HG03097 (cell line): ENCODE measurements around the gene CLIP4.
"Not testable (repeated sequence)": the region's sequence is repeated elsewhere in the genome, so short reads cannot be mapped to it uniquely, and the experiment has no call there.

Source experiments
- ATAC-seq: cut with Tn5 transposase; IDR thresholded peaks from one replicate; pipeline ENCODE4 v1.9.1; 2021; ENCODE audit not compliant: unreplicated experiment, low FRiP score

CLIP4 gene

DNA sequence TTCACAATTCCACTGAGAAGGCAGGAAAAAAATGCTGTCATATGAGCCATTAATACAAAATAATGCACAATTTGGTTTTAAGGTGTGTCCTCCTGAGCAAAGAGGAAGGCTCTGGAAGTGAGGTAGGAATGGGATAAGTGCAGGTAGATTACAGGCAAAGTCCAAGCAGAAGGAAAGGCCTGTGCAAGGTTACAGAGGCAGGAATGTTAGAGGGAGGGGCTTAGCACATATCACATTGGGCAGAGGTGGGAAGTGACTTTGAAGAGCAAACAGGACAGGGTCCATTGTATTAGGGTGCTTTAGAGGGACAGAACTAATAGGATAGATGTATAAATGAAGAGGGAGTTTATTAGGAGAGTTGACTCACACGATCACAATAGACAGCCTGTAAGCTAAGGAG lies 14.7 kb upstream of the CLIP4 start:
- no peak for ATAC-seq

DNA sequence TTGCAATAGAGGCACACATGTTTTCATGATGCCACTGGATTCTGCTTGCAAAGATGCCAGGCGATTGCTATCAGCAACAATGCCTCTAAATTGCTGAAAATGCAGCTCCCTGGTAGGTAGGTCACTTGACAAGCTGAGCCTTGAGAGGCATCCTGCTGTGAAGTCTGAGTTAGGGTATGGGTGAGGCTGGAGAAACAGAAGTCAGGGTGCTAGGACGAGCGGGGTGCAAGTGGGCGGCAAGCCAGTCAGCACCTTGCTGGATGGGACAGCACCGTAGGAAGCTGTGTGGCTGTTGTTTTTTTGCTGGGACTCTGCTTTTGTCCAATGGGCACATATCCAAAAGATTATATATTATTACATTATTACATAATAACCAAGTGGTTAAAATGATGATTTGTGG lies 10.5 kb upstream of the CLIP4 start:
- no peak for ATAC-seq

DNA sequence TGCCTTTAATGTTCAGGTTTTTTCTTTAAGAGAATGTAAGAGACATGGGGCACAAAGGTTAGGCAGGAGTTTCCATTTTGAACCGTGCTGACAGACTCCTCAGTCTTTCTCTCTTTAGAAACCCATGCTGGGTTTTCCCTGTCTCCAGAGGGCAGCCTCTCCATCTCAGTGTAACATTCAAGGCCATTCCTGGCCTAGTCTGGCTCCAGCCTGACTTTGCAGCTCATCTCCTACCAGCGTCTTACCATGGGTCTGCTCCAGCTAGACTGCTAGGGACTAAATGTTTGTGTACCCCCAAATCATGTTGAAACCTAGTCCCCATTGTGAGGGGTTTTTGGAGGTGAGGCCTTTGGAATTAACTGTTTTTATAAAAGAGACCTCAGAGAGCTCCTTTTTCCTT lies 9.8 kb upstream of the CLIP4 start:
- ATAC-seq: no peak

DNA sequence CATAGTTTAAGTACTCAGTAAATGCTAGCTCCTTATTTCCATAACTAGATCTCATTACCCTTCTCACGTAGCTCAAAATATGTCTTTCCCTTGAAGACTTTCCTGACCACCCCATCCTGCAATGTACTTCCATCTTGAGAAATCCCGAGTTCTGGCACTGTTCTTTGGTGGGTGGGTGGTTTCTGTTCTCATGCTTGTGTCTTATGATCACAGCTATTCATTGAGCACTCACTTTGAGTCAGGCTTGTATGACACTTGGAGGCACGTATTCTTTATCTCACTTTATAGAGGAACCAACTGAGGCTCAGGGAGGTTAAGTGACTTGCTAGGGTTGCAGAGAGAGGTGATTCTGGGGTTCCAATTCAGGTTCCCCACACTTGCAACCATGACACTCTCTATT lies 9.0 kb upstream of the CLIP4 start:
- ATAC-seq: no peak

DNA sequence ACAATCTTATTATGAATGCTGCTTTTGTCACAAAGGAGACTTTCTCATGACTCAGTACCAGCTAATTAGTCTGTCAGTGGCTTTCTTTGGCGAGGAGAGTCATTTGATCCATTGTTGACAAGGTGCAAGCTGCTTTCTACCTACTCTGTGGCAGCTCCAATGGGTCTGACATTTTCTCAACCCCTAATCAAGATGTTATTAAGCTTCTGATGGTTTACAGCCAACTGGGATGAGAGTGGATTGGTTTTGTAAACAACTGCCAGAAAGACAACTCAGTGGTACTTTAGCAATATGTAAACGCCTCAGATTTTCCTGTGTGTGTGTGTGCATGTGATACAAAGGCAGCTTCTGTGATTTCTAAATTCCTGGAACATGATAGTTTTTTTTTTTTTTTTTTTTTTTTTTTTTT lies 8.2 kb upstream of the CLIP4 start:
- no peak for ATAC-seq

DNA sequence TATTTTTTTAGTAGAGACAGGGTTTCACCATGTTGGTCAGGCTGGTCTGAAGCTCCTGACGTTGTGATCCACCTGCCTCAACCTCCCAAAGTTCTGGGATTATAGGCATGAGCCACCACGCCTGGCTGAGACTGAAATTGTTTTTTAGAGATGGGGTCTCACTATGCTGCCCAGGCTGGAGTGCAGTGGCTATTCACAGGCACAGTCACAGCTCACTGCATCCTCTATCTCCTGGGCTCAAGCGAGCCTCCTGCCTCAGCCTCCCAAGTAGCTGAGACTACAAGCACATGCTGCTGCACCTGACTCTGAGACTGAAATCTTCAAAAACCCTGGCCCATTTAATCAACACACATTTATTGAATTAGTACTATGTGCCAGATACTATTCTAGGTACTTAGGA lies 7.7 kb upstream of the CLIP4 start:
- ATAC-seq: not testable (repeated sequence)

DNA sequence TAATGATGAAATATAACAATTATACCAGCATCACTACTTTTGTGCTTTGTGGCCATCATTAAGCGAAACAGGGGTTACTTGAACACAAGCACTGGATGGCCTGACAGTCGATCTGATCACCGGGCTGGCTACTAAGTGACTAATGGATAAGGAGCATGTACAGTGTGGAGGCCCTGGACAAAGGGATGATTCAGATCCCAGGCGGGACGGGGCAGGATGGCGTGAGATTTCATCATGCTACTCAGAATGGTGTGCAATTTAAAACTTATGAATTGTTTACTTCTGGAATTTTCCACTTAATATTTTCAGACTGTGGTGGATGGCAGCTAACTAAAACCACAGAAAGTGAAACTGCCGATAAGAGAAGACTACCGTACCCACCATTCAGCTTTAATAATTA lies 7.0 kb upstream of the CLIP4 start:
- no peak for ATAC-seq

DNA sequence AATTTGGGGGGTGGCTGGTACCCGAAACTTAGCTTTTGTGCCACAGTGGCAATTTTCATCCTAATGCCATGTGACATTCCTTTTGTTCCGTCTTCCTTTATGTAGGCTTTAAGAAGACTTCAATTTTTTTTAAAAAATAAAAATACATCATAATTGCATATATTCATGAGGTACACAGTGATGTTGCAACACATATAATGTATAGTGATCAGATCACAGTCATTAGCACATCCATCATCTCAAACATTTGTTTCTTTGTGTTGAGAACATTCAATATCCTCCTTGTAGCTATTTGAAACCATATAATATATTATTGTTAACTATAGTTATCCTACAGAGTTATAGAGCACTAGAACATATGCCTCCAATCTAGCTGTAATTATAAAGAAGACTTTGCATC lies 6.0 kb upstream of the CLIP4 start:
- no peak for ATAC-seq

DNA sequence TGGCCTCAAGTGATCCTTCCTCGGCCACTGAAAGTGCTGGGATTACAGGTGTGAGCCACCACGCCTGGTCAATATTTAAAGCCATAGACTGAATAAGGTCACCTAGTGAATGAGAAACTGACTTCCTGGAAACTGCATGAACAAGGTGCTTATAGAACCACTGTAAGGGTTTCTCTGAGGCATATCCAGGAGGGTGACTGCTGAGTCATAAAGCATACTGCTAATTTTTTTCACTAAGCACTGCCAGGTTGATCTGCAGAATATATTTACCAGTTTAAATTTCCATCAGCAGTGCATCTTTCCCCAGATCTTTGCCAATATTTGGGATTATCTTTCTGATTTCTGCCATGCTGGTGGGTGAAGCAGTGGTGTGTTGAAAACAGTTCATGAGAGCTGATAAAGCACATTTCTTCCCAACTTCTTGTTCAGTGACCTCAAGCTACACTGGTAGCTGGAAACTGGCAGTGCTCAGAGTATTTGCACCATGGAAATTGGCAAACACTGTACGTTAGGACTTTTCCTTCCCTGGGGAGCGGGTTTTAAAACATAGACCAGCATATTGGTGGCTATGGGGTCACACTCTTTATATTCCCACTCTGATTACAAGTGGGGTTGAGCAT lies 4.2 kb upstream of the CLIP4 start:
- no peak for ATAC-seq

DNA sequence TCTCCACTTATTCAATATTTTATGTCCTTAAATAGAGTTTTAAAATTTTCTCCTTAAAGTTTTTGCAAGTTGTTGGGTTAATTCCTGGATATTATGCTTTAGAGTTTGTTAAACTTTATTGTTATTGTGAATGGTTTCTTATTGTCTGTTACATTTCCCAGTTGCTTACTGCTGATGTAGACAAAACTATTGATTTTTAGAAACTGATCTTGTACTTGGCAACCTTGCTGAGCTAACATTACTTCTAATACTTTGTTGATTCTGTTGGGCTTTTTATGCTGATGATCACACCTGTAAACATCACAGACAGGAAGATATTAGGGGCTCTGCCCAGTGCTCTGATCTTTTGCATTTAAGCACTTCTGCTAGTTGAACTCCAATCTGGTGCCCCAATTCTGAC lies 2.8 kb upstream of the CLIP4 start:
- ATAC-seq: no peak

DNA sequence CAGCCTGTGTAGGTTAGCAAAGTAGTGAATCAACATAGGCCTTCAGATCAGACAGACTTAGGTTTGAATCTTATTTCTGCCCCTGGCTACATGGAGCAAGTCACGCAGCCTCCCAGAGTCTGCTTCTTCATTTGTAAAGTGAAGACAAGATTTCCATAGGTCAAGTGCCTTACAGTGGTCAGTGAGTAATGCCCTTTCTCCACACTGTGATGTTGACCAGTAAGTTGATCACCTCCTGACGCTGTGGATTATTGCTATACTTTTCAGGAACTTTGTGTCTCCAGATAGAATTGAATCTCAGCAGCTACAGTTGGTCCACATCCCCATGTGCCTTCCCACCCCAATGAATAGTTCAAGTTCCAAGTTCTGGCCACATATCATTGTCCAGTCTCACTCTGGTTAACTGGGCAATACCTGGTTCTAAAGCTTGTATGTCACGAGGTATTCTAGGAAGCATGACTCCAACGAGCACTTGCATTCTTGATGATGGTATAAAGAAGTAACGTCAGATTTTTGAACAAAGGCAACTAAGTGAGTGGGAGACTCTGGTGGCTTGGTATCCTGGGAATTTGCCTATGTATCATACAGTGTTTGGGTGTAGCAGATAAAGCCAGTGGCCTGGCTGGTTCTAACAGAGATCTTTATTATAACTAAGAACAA lies 2.1 kb upstream of the CLIP4 start:
- no peak for ATAC-seq

DNA sequence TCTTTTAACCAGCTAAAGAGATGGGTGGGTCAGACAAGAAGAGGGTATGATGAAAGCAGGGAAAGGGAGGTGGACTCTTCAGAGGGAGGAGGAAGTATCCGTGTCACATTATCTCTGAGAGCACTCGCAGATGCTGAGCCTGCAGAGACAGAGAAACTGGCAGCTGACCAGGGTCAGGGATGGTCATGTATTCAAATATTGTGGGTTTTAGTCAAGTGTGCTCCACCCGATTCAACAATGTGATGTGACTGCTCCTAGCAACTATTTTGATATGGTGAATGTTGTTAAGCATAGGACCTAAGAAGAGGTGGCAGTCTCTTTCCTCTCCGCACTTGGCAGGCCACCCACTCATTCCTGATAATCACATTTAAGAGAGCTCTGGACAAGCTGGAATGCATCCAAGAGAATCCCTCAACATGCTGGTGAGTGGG lies 1.3 kb upstream of the CLIP4 start:
- ATAC-seq: no peak

DNA sequence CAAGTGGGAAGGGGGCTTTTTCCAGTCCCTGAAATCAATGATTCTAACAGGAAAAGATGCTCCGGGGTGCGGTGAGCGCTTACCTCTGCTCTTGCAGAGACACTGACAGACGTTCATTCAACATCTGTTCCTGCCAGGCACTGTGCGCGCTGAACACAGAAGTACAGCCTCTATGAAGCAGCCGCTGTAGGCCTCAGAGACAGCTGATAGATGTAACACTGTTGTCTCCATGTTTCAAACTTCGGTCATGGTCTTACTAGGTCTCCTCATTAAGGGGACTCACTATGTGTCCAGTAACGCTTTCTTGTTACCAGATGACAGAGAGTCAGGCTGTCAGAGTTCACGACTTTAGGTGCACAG lies 649 bp upstream of the CLIP4 start:
- no peak for ATAC-seq

DNA sequence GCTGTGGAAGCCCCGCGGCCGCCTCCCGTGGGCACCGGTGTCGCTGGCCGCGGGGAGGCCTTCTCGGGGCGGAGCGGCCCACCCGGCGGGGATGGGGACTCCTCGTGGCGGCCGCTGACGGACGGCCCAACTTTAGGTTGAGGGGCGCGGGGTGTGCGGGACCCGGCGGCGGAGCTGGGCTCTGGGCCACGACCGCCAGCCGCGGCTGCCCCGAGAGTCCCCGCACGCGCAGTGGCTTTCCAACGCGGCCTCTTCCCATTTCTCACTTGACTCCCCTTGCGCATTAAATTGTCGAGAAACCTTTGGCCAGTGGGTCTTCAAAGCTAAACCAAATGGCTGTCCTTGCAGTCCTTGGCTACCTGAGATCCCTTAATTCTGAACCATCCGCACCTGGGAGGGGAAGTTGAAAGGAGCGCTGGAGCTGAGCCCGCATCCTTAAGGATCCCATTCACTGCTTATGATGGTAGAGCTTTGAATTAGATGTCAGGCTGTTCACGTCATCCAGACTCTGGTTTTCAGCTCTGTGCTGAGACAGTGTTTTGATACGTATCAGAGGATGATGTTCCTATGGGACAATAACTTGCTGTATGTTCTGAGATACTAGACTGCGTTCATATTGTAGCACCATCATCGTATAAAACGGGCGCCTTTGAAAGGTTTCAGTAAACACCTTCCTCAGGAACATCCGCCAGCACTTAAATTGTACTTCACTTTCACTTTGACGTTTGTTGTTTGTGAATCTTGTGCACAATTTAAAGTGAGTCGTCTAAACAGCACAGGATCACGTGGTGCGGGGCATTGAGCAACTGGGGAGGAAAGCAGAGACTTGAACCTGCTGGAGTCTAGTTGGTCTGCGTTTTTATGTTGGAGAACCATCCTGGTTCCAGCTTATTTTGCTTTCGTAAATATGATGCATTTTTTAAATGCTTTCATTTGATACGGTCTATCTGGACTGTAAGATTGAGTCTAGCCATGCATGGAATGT lies 874 bp downstream of the CLIP4 start:
- peak; percentile 30 for ATAC-seq

DNA sequence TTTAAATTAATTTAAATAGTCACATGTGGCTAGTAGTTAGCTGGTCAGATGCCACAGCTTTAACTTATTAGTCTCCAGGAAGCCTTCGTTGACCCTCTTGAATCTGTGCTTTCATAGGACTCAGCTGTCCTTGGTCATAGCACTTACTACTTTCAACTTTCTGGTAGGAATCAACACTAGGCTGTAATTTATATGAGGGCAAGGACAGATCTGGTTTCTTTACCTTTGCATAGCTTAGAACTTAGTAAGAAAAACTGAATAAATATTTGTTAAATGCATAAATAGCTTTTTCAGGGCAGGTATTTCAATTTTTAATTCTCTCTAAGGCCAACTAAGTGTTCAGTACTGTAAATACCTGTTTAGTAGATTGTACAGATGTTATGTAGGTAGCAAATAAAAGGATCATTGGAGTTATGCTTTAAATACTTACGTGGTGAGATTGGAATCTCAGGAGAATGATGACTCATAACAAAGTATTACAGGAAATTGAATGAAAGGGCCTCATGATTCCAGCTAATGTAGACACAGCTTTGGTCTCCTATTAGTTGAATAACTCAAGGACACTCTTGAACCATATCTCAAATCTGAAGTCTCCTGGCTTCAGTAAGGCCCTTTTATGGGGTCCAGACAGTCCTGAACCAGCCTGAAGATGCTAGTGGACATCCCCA lies 2.6 kb downstream of the CLIP4 start:
- ATAC-seq: no peak

DNA sequence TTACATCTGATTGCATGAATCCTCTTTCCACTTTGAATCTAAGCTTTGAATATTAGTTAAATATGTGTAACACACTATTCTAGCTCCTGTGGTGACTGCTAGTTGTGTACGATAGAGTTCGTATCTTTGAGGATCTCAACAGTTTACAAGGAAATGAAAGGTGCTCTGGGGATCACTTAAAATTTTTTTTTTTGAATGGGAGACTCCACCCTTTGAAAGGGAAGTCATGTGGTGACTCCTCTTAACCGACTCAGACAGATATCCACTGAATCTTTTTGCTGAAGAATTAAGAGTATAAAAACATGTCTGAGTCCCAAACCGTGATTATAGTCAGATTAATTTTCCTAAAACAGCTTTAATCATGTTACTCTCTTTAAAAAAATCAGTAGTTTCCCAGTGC lies 4.0 kb downstream of the CLIP4 start:
- ATAC-seq: no peak

DNA sequence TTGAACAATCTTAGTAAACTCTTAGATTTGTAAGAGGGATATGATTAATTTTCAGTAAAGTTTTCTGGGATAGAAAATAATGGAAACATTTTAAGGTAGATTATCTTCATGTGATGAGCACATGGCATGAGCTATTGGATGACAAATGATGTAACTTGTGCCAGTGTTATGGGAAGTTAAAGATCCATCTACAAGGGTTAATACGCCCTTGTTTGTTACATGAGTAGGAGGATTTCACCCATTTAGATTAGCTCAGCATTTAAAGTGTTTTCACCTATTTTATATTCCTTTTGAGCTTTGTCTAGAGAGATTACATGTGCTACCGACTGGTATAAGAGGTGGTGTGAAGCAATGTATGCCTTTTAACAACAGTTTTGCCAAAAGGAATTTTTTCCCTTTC lies 5.6 kb downstream of the CLIP4 start:
- ATAC-seq: no peak

DNA sequence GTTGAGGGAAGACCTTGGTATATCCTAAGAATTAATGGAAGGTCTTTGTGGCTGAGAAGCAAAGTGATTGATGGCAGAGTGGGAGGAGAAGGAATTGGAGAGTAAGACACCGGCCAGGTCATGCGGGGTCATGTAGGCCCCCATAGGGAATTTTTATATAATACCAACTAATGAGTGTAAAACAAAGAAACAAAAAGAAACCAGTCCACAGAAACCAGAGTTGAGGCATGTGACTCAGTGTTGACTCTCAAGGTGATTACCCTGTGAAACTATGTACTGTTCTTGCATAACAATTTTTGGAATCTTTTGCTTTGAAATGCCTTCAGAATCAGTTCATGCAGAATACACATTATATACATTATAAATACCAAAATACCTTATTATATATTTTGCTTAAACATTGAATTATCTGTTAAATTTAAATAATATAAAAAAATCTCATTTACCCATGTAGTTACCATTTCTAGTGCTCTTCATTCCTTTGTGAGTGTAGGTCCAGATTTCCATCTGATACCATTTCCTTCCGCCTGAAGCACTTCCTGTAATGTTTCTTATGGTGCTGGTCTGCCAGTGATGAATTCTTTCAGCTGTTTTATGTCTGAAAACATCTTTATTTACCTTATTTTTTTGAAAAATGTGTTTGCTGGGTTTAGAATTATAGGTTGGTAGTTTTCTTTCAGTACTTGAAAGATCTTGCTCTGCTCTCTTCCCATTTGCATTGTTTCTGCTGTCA lies 8.6 kb downstream of the CLIP4 start:
- no peak for ATAC-seq

DNA sequence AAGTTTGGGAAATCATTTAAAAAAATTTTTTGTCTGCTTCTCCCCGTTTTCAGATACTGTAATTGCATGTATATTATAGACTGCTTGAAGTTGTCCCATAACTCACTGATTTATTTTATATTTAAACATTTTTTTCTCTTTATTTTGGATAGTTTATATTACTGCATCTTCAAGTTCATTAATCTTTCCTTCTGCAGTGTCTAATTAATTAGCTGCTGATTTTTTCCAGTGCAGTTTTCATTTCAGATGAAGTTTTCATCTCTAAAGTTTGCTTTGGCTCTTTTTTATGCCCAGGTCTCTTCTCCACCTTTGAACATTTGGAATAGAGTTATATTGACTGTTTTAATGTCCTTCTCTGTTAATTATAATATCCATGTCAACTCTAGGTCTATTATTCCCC lies 9.3 kb downstream of the CLIP4 start:
- no peak for ATAC-seq

DNA sequence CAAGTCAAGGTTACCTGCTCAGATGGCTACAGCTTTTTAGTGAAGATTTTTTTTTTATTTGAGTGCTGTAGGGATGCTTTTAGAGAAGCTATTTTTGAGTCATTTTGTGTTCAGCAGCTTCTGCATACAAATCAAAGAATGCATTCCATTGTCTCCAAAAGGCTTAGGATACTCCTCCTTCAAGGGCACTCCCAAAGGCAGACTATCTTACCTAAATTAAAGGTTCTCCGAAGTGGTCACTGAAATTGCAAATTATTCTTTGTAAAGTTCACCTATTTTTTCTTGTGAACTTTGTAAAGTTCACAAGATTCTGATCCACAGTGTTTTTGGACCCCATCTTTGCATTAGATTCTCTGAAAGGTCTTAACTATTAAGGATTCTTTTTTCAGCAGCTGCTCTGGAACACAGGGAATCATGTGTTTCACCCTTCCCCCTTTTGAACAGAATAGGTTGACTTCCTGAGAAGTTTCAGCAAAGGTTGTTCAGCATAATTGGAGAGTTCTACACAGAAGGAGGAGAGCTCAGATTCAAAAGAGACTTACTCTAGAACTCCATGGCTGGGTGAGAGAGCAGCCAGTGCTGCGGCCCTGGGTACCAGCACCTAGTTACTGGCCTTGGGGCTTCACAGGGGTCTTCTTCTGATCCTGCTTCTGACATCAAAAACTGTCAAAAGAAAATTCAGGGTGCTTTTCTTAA lies 14.5 kb downstream of the CLIP4 start:
- no peak for ATAC-seq
